Activated CD8-positive, alpha-beta memory T cell treated with anti-CD3 and anti-CD28 coated beads, Interleukin-2, amount 50 U/mL, for 1 hour (primary cell): ENCODE results near the gene ACTN4.
"Not testable (repeated sequence)": the region's sequence is repeated elsewhere in the genome, so short reads cannot be mapped to it uniquely, and the experiment has no call there.

Experiments
- DNase-seq: peaks from one replicate; pipeline ENCODE4 v3.0.0-alpha.2; 2020; ENCODE audit errors: extremely low read depth

ACTN4 gene

DNA sequence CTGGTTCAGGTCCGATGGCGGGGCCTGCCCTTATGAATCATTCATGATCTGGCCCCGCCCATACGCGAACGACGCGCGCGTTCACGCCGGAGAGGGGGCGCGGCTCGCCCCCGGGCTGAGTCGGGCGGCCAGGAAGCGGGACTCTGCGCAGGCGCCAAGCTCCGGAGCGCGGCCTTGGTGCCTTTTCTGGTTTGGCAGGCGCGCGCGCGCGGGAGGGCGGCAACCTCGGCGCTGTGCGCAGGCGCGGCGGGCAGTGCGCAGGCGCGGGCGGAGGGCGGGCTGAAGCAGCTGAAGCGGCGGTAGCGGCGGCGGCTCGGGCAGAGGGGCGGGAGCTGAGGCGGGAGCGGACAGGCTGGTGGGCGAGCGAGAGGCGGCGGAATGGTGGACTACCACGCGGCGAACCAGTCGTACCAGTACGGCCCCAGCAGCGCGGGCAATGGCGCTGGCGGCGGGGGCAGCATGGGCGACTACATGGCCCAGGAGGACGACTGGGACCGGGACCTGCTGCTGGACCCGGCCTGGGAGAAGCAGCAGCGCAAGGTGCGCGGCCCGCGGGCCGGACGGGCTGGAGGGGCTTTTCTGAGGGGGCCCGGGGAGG lies at the start of gene ACTN4:
Gene ACTN4 (plus strand): TSS at position 282 of the 598 bp plus-strand sequence. CDS start 97 bp downstream, at position 379.
- DNase-seq, result peak; percentile 93

DNA sequence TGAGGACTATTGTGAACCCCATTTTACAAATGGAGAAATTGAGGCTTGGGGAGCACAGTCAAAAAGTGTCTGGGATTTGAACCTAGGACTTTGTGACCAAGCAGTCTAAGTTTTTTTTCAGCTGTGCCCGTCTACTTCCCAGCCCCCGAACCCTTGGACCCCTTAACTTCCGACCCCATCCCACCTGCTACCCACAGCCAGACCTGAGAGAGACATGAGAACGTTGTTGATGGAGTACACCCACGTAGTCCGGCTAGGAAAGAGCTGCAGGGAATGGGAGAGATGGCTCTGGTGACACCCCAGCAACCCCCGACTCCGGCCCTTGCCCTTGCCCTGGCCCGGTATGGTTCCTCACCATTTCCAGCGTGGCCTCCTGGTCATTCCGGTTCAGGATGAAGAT lies 47.7 kb upstream of the ACTN4 start:
- no peak for DNase-seq

DNA sequence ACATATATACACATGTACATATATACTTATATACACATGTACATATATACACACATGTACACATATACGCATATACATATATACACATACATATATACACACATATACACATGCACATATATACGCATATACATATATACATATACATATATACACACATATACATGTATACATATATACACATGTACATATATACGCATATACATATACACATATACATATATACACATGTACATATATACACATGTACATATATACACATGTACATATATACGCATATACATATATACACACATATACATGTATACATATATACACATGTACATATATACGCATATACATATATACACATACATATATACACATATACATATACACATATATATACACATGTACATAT lies 44.6 kb upstream of the ACTN4 start:
- DNase-seq, result not testable (repeated sequence)

DNA sequence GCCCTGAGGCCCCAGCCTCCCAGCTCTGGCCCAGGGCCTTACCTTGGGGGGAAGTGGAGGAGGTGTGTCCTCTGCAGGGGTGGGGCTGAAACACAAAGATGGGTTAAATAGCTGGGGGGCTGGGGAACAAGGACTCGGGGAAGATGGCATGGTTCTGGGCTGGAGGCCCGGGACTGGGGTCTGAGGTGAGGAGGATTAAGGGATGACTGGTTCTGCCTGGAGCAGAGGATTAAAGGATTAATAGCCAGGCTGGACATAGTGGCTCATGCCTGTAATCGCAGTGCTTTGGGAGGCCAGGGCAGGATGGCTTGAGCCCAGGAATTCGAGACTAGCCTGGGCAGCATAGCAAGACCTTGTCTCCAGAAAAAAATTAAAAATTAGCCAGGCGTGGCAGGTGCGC lies 41.3 kb upstream of the ACTN4 start:
- DNase-seq, result no peak

DNA sequence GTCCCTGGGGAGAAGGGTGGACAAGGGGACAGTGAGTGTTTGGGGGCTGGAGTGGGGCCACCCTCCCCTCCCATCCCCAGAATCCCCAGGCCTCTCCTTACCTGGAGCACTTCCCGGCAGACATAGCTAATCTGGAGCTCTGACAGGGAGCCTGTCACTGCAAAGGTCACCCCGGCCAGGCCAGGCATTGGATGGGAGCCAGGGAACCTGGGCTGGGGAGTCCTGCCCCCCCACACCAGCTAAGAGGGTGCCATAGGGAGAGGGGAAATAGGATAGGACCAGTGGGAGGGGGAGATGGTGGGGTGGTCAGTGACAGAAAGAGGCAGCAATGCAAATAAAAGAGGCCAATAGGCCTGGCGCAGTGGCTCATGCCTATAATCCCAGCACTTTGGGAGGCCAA lies 33.2 kb upstream of the ACTN4 start:
- no peak for DNase-seq

DNA sequence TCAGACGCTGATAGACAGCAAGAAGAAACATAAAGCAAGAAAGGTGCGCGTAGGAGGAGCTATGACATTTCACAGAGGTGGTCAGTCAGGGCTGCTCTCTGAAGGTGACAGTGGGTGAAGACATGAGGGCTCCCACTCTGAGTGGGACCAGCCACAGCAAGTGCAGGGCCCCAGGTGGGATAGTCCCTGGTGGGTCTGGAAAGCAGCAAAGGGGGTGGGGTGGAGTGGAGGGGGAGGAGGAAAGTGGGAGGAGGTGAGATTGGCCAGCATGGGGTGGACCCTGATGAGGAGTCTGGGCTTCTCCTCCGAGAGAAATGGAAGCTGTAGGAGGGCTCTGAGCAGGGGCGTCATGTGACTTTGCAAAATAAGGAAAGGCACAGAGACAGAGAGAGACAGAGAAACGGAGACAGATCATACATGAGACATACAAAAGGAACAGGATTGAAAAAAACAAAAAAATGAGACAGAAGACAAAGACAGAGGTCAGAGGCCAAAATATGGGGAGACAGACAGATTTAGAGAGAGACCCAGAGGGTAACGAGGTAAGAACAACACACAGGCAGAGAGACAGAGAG lies 32.4 kb upstream of the ACTN4 start:
- no peak for DNase-seq

DNA sequence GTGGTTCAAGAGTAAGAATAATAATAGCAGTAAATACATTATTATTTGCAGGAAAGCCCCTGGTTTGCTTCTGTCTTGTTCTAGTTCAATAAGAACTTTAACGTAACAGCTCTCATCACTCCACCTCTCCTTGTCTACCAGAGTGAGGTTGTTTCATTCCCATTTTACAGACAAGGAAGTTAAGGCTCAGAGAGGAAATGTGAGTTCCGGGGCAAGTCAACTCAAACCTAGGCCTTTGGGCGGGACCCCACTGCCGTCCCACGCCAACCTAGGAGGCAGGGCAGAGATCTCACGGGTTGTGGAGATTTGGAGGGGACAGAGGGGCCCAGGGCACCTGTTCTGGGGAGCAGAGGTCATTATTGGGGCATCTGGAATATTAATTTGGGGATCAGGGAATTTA lies 31.2 kb upstream of the ACTN4 start:
- no peak for DNase-seq

DNA sequence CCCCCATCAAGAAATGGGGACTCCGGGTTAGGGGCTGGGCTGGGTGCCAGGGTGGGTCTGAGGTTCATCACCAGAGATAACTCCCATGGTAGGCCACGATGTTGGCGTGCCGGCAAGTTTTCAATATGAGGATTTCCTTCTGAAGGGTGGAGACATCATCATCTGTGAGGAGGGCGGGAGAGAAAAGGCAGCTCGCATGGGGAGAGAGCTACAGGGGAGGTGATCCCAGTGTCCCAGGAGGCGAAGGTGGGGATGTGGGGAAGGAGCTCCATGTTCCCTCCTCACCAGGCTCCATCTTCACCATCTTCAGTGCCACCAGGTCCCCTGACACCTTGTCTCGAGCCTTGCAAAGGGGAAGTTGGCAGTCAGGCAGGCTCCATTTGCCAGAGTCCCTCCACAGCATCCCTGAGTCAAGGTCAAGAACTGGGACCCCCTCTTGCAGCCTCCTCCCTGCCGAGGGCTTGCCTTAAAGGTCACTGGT lies 30.1 kb upstream of the ACTN4 start:
- DNase-seq, result no peak

DNA sequence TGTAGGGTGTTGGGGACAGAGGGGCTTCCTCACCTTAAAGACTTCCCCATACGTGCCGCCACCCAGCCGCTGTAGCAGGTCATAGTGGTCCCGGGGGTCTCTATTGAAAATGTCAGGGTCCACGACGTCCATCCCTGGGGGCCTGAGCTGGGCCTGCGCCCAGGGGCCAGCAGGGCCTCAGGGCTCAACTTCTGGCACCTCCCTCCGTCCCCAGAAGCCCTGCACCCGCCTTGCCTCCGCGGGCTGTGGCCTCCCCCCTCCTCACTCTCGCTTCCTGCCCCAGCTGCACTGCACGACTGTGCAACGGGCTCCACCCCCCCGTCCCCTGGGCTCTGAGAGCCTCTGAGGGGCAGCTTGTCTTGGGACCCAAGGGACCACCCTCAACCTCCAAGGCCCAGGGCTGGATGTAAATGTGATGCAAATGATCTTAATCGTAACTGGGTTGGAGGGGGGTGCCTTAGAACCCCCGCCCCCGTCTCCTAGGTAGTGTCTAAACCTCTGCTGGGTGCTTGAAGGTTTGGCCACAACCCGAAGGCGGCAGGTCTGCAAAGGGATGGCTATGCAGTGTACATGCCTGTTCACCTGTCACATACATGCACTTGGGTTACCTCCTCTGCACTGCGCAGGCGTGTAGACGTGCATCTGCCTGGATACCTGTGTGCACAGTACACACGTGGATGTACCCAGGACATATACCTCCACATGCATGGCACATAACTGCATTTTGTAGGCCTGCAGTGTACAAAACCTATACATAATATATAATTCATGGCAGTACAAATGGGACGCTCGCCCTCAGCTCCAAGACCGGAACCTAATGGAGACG lies 29.5 kb upstream of the ACTN4 start, which contains the start of gene MAP4K1:
Gene MAP4K1 (minus strand): TSS at position 190 of the 826 bp plus-strand sequence. CDS start 58 bp downstream, at position 132.
- no peak for DNase-seq

DNA sequence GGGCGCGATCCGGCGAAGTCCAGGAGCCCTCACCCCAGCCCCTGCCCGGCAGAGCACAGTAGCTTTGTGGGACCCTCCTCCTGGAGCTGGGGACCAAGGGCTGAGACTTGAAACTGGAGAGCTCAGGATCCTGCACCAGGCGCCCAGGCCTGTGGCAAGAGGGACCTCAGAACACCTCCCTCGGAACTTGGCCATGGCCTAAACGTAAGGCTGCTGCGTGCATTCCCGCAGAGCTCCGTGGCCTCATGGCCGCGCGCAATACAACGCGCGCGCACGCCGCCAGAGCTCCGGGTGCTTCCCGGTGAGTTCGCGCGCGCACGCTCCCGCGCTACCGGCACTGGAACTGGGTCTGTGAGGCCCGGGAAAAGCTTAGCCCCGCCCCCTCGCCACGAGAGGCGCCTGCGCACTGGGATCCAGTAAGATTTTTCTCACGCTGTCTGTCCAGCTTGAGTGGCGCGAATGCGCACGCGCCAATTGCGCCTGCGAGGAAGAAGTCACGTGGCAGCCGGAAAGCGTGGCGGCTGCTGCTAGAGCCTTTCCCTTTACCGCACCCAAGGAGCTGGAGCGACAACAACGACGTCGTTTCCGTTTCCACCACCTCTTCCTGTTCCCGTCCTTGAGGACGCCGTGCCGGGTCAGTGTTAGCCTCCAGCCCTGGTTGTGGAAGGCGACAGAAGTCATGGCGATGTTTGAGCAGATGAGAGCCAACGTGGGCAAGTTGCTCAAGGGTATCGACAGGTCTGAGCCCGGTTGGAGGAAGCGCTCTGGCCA lies 28.7 kb upstream of the ACTN4 start, which contains the start of gene EIF3K:
Gene EIF3K (plus strand): TSS at position 599 of the 771 bp plus-strand sequence. CDS start 81 bp downstream, at position 680.
- DNase-seq, result peak; percentile 84

DNA sequence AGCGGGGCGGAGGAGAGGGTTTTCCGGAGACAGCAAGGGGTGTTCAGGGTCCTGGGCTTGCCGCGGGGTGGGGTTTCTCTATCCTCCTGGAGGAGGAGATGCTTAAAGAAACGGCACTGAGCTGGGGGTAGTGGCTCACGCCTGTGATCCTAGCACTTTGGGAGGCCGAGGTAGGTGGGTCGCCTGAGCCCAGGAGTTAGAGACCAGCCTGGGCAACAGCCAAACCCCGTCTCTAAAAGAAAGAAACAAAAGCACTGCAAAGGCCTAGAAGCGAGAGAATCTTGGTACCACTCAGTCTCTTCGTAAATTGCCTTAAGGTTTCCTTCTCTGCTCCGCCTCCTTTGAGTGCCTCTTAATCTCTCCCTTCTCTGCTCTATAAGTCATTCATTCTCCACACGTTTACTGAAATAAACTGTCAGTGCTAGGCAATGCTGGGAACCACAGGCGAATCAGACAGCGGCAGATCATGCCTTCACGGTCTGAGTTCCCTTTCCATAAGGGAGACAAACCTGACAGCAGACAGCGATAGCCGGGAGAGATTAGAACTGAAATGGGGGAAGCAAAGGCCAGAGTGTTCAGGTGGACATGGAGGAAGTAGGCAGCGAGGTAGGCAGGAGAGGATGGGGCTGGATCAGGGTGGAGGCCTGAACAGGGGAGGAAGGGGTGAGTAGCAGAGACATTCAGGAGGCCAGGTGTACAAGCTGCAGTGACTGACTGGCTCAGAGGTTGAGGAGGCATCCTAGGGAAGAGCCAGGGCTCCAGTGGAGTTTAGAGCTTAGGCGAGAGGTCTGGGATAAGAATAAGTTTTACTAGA lies 27.9 kb upstream of the ACTN4 start:
- DNase-seq, result no peak

DNA sequence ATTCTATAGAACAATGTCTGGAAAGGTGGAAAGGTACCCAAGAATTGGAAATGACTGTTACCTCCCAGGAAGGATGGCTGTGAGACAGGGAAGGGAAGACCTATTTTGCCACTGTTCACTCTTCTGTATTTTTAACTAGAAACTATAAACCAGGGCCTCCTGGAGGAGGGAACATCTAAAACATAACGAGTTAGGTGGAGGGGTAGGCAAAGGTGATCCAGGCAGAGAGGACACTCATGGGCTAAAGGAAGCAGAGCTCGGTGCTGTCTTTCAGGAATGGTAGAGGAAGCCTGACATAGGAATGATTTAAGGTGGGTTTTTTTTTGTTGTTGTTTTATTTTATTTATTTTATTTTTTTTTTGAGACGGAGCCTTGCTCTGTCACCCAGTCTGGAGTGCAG lies 22.6 kb upstream of the ACTN4 start:
- DNase-seq, result no peak

DNA sequence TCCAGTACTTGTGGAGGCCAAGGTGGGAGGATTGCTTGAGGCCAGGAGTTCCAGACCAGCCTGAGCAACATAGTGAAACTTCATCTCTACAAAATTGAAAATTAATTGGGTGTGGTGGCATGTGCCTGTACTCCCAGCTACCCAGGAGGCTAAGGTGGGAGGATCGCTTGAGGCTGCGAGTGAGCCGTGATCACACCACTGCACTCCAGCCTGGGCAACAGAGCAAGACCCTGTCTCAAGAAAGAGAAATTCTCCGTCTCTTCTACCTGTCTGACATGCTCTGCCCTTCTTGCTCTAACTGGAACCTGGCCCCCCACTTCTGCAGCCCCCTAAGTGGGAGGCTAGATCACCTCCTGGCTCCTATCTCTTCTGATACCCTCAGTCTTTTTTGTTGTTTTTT lies 21.0 kb upstream of the ACTN4 start:
- no peak for DNase-seq

DNA sequence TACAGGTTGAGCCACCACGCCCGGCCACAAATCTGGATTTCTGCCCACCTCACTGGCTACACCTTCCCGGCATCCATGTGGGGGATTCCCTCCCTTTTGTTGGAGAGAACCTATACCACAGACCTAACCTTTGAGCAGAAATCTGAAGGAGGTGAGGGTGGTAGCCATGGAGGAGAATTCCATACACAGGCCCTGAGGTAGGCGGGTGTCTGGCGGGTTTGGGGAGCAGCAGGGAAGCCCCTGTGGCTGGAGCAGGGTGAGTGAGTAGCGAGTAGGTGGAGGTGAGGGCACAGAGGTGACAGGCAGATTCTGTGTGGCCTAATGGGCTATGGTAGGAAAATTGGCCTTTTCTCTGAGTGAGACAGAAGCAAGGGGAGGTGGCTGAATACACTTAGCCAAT lies 17.9 kb upstream of the ACTN4 start:
- DNase-seq, result no peak

DNA sequence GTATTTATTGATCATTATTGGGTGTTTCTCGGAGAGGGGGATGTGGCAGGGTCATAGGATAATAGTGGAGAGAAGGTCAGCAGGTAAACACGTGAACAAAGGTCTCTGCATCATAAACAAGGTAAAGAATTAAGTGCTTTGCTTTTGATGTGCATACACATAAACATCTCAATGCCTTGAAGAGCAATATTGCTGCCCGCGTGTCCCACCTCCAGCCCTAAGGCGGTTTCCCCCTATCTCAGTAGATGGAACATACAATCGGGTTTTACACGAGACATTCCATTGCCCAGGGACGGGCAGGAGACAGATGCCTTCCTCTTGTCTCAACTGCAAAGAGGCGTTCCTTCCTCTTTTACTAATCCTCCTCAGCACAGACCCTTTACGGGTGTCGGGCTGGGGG lies 16.1 kb upstream of the ACTN4 start:
- DNase-seq, result not testable (repeated sequence)

DNA sequence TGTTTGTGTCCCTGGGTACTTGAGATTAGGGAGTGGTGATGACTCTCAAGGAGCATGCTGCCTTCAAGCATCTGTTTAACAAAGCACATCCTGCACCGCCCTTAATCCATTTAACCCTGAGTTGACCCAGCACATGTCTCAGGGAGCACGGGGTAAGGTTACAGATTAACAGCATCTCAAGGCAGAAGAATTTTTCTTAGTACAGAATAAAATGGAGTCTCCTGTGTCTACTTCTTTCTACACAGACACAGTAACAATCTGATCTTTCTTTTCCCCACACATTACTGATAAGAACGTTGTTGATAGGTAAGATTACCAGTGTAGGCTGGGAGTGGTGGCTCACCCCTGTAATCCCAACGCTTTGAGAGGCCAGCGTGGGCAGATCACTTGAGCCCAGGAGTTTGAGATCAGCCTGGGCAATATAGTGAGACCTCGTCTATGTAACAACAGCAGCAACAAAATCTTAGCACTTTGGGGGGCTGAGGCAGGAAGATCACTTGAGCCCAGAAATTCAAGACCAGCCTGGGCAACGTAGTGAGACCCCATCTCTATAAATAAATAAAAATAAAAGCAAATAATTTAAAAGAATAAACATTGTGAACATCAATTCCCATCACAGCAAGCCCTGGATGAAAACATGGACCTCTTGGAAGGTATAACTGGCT lies 15.5 kb upstream of the ACTN4 start:
- DNase-seq, result not testable (repeated sequence)

DNA sequence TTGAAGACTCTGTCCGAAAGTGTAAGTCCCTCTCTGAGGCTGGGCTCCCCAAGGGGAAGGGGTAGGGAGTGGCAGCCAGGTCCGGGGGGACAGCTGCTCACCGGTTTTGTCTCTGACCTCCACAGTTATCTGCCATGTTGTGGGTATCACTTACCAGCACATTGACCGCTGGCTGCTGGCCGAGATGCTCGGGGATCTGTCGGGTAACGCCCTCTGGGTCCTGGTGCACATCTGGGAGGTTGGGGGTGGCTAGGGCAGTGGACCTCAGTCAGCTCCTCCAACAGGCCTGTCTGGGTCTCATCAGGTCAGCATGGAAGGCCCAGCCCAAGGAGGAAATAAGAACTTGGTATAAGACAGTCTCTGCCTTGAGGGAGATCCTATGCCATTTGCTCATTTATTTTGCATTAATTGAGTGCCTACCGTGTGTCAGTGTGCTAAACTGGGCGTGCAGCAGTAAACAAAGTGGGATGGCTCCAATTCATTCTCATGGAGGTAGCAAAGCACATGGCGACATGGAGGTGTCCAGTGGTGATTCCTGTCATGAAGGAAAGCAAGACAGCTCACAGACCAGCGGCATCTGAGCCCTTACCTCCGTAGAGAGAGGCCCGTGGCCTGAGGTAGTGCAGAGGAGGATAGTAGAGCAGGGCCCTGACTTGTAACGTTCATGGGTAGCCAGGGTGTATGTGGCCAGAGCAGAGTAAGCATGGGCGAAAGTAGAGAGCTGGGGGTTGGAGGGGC lies 14.8 kb upstream of the ACTN4 start:
- no peak for DNase-seq

DNA sequence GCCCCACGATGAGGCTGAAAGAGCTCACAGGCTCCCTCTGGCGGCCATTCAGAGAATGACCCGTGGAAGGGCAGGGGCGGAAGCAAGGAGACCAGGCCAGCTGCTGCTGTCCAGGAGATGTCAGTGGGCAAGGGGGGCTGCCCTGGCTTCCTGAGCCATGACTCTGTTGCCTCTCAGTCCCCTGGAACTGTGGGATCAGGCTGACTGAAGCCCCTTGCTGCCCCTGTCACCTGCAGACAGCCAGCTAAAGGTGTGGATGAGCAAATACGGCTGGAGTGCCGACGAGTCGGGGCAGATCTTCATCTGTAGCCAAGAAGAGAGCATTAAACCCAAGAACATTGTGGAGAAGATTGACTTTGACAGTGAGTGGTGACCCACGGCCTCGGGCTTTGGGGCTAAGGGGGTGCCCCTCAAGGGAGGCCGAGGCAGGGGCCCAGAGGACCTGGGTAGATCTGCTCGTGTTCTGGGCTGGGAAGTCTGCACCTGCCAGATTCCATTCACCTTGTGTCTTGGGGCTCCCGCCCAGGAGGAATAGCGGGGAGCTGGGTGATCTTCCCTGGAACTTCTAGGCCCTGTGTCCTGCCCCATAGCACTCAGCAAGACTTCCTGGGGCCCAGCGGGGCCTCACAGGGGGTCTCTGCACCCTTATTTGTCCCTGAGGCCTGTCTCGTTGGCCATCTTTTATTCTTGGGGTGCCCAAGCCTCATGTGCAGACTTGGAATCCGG lies 12.5 kb upstream of the ACTN4 start:
- DNase-seq, result no peak
